ENCODE results near the gene MICAL3. TPM values are rescaled to one million over a fixed set of nuclear protein-coding genes. Genes with fewer than 3 reads are reported as not detected.

The MICAL3 gene
- total and polyA plus RNA-seq, 2 of the 8 experiments (the other 6 are each of a cell fraction or from before 2014, with no cell fraction given) = 8.3 to 41.8 TPM

GRCh38 chr22:17931400-17931825, 92.9 kb downstream of the MICAL3 start:
- Histone ChIP-seq H3K27ac (ENCODE audit: low read depth, low read length) (no peak overlapping the region), H4K5ac (ENCODE audit: insufficient read length, low read depth, low read length) (no peak overlapping the region), H2BK5ac (ENCODE audit: low read depth, low read length) (no peak overlapping the region), H3K9me3 (ENCODE audit: insufficient read depth in 2 of 2, low read depth in 1 of 2, low read length in 1 of 2) (no peaks in the 10 kb centered on the region), H2BK15ac (ENCODE audit: low read length) (no peak overlapping the region), H3K27me3 (replicated peaks in 1 of 4; ENCODE audit: control insufficient read depth in 3 of 4, extremely low read depth in 1 of 4, insufficient read depth in 3 of 4, low read length in 3 of 4) (no peaks in the 10 kb centered on the region), H2AFZ (ENCODE audit: low read length) (no peak overlapping the region), H4K20me1 (replicated peaks in 1 of 2; ENCODE audit: control insufficient read depth in 1 of 2, insufficient read depth in 2 of 2, low read length in 2 of 2) (peaks cover 2 to 9% of the 10 kb centered on the region in 2 experiments), H4K91ac (replicated peaks; ENCODE audit: insufficient read length, low read length) (no peak overlapping the region), H3K23ac (ENCODE audit: insufficient read length) (no peak overlapping the region), H3K4me1 (replicated peaks in 1 of 4; ENCODE audit: control insufficient read depth in 3 of 4, insufficient read depth in 4 of 4, low read length in 3 of 4) (no peaks in the 10 kb centered on the region), H2AK5ac (ENCODE audit: low read depth, low read length) (no peak overlapping the region), H4K8ac (ENCODE audit: extremely low read depth, insufficient read depth, low read length) (no peak overlapping the region), H3K18ac (ENCODE audit: extremely low read depth, low read length) (no peak overlapping the region), H2BK120ac (replicated peaks; ENCODE audit: low read depth, low read length) (no peak overlapping the region), H3K14ac (ENCODE audit: insufficient read length) (no peak overlapping the region), H3K9ac (replicated peaks in 1 of 4; ENCODE audit: extremely low read depth in 1 of 4, low read depth in 3 of 4, low read length in 3 of 4) (no peak overlapping the region), H3K23me2 (ENCODE audit: low read depth, low read length) (no peaks in the 10 kb centered on the region), H3K4ac (replicated peaks; ENCODE audit: insufficient read length, low read depth, low read length) (no peak overlapping the region), H3K4me2 (ENCODE audit: insufficient read depth in 1 of 2, low read depth in 2 of 2, low read length in 2 of 2) (no peak overlapping the region), H3K79me2 (ENCODE audit: control insufficient read depth in 1 of 2, insufficient read depth in 2 of 2, low read length in 2 of 2) (peaks cover 0 to 38% of the 10 kb centered on the region in 2 experiments; a peak in 2 of 4 replicates), H2BK12ac (ENCODE audit: low read depth, low read length) (no peak overlapping the region), H3K36me3 (ENCODE audit: control insufficient read depth in 2 of 4, insufficient read depth in 4 of 4, low read length in 3 of 4) (no peaks in the 10 kb centered on the region), H3K4me3 (ENCODE audit: extremely low read depth in 1 of 4, insufficient read depth in 2 of 4, low read depth in 3 of 4, low read length in 4 of 4) (no peak overlapping the region), H3K56ac (replicated peaks; ENCODE audit: insufficient read length, low read depth, low read length) (no peak overlapping the region), H3K79me1 (ENCODE audit: low read depth, low read length) (peaks cover 3% of the 10 kb centered on the region; the same call in 1 of the 2 replicates), H2BK20ac (ENCODE audit: low read length) (no peak overlapping the region)
- DNase-seq (ENCODE audit: low read depth in 1 of 2, low spot score in 2 of 2) (no peak), FAIRE-seq (no peak)
- ChIA-PET POLR2A (ENCODE audit: partially characterized antibody) (interaction anchor here (1.7 to 2.2 kb wide), 2 partner anchors 9 to 11 kb away, joined by 5 to 6 read pairs; no protein-coding TSS in a partner anchor), CTCF (ENCODE audit: partially characterized antibody) (interaction anchor here (1.1 to 1.8 kb wide), 5 partner anchors 10 to 39 kb away, joined by 3 to 6 read pairs (median 4); no protein-coding TSS in a partner anchor)
- 82% methylated on average over 3 of the region's 3 CpGs; no CpG with 5 or more reads in 1 of the 2 experiments for WGBS, 2 experiments (ENCODE audit: extremely low coverage in 1 of 2, insufficient coverage in 1 of 2, insufficient read length in 1 of 2, insufficient replicate concordance in 2 of 2, low coverage in 1 of 2, low lambda C conversion rate in 2 of 2, missing lambda C conversion rate in 1 of 2)
- TF ChIP-seq EGR1 (IDR thresholded peaks at IDR 0.05; ENCODE audit: borderline replicate concordance, low read depth, low read length) (no peak), JUN (IDR thresholded peaks at IDR 0.05; ENCODE audit: low read depth, low read length) (no peak), KDM4A (IDR thresholded peaks at IDR 0.05; ENCODE audit: low read depth, low read length, severe bottlenecking) (no peak), SP1 (IDR thresholded peaks at IDR 0.05; ENCODE audit: low read depth, low read length) (no peak), CEBPB (IDR thresholded peaks at IDR 0.05; ENCODE audit: low read depth, low read length) (no peak), RBBP5 (IDR thresholded peaks at IDR 0.05; ENCODE audit: borderline replicate concordance, low read depth, low read length) (no peak), CREB1 (IDR thresholded peaks at IDR 0.05) (no peak), RFX5 (IDR thresholded peaks at IDR 0.05; ENCODE audit: borderline replicate concordance, low read depth, low read length) (no peak), SIN3A (conservative IDR thresholded peaks at IDR 0.05 in 1 of 2, IDR thresholded peaks at IDR 0.05 in 1 of 2; ENCODE audit: low read depth in 1 of 2, low read length in 2 of 2) (no peak), KDM1A (IDR thresholded peaks at IDR 0.05; ENCODE audit: borderline replicate concordance, low read length) (no peak), GTF2F1 (IDR thresholded peaks at IDR 0.05; ENCODE audit: borderline replicate concordance, low read depth, low read length) (no peak)
- TF ChIP-seq, protein P1, sequence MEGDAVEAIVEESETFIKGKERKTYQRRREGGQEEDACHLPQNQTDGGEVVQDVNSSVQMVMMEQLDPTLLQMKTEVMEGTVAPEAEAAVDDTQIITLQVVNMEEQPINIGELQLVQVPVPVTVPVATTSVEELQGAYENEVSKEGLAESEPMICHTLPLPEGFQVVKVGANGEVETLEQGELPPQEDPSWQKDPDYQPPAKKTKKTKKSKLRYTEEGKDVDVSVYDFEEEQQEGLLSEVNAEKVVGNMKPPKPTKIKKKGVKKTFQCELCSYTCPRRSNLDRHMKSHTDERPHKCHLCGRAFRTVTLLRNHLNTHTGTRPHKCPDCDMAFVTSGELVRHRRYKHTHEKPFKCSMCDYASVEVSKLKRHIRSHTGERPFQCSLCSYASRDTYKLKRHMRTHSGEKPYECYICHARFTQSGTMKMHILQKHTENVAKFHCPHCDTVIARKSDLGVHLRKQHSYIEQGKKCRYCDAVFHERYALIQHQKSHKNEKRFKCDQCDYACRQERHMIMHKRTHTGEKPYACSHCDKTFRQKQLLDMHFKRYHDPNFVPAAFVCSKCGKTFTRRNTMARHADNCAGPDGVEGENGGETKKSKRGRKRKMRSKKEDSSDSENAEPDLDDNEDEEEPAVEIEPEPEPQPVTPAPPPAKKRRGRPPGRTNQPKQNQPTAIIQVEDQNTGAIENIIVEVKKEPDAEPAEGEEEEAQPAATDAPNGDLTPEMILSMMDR (IDR thresholded peaks at IDR 0.05; ENCODE audit: control extremely low read depth in 1 of 3, insufficient read depth in 1 of 3, low read depth in 1 of 3, low read length in 3 of 3) = no peak
